Testis (tissue), 3 donors: ENCODE measurements around the gene ADAMTS7. TPM values are rescaled to one million over a fixed set of nuclear protein-coding genes. Genes with fewer than 3 reads are reported as not detected.
"Not testable (repeated sequence)": the region's sequence is repeated elsewhere in the genome, so short reads cannot be mapped to it uniquely, and the experiment has no call there.

ENCODE experiments used
- DNase-seq: peaks from one replicate; pipeline ENCODE4 v3.0.0-alpha.2; 2019
- H3K27ac ChIP-seq, 2 donors: fragments of 200-600 bp; sonication (generic); one replicate each; pipeline ENCODE4 v1.5.1; 2019
- H3K27me3 ChIP-seq: fragments of 200-600 bp; sonication (generic); one replicate; pipeline ENCODE4 v1.5.1; 2019
- H3K36me3 ChIP-seq: fragments of 200-600 bp; sonication (generic); one replicate; pipeline ENCODE4 v1.5.1; 2017; ENCODE audit warnings: low read depth; ENCODE audit errors: missing control alignments
- H3K4me1 ChIP-seq: fragments of 200-600 bp; sonication (generic); one replicate; pipeline ENCODE4 v1.5.1; 2019
- H3K4me3 ChIP-seq, 2 donors: fragments of 200-600 bp; sonication (generic); one replicate each; pipeline ENCODE4 v1.5.1; 2017 to 2019
- H3K9me3 ChIP-seq: fragments of 200-600 bp; sonication (generic); one replicate; pipeline ENCODE4 v1.5.1; 2017
- CTCF ChIP-seq, 3 experiments: fragments of 450-650 bp in 2 of 3; fragments of 200-600 bp in 1 of 3; sonication (generic) in 1 of 3; IDR thresholded peaks; one replicate each; pipeline ENCODE4 v1.5.1; 2016 to 2019; ENCODE audit warnings: antibody characterized with exemption in 3 of 3, mild to moderate bottlenecking in 2 of 3, moderate library complexity in 1 of 3
- POLR2A ChIP-seq: fragments of 450-650 bp; IDR thresholded peaks from one replicate; pipeline ENCODE4 v1.6.1; 2017; ENCODE audit warnings: antibody characterized with exemption, mild to moderate bottlenecking, moderate library complexity
- WGBS, 2 donors: methylation state at CpG; one replicate each; pipeline ENCODE4 v1.1.5; 2018; 5-methylcytosine and 5-hydroxymethylcytosine counted together
- intact Hi-C: fragments of 100-400 bp; cut with DNase I; formaldehyde crosslinking; loops from one replicate; pipeline ENCODE4 v1.15.1; 2023; ENCODE audit warnings: low total_unique reads
- polyA plus RNA-seq: library from polyadenylated mRNA; stranded (reverse); fragments of 350-450 nt; fragmentation: Illumina TruSeq; extraction: RNeasy Lipid Tissue Mini Kit (QIAGEN cat#74804); gene quantifications from one replicate; pipeline ENCODE4 v1.2.3, GENCODE V29; 2014; ENCODE audit warnings: low read depth, low replicate concordance; ENCODE audit not compliant: insufficient read depth
- total RNA-seq, 2 donors: library from RNA; depleted of rRNA; stranded (reverse); fragments of >200 nt; gene quantifications; one replicate each; pipeline ENCODE4 v1.2.3, GENCODE V29; 2016

The ADAMTS7 gene
- total and polyA plus RNA-seq, 3 donors from 2014 or later, result 5.7 to 11.9 (median 11.6) TPM

GRCh38 chr15:78750974-78751601 lies 60.2 kb downstream of the ADAMTS7 start:
- WGBS, 2 donors, result 9% methylated on average over 20 of the region's 28 CpGs; no CpG with 5 or more reads in 1 of the 2 donors
- TF ChIP-seq CTCF (IDR thresholded peaks at IDR 0.05), result peak in 2 of 3 experiments; percentile 52 to 57
- H3K9me3 ChIP-seq, H3K27me3 ChIP-seq, H3K36me3 ChIP-seq, H3K27ac ChIP-seq, intact Hi-C loops, H3K4me3 ChIP-seq, H3K4me1 ChIP-seq: not testable (repeated sequence)
- DNase-seq, result peak; percentile 96

- DNase-seq, result no peak
- no peak overlapping the region for H3K27ac ChIP-seq
- TF ChIP-seq POLR2A (no peak), CTCF (IDR thresholded peaks at IDR 0.05) (no peak)
- no peaks in the 10 kb centered on the region for H3K36me3 ChIP-seq
- H3K4me3 ChIP-seq, result no peak overlapping the region
- no peaks in the 10 kb centered on the region for H3K27me3 ChIP-seq
- intact Hi-C loops, result no loop called here
- H3K9me3 ChIP-seq, result no peaks in the 10 kb centered on the region
- H3K4me1 ChIP-seq, result no peaks in the 10 kb centered on the region
- 16 to 44% methylated on average over 3 to 7 of the region's 7 CpGs for WGBS, 2 donors
These were observed 60.7 kb downstream of the ADAMTS7 start for GRCh38 chr15:78750566-78750965.

- DNase-seq, result peak; percentile 12
These were observed 61.4 kb downstream of the ADAMTS7 start for GRCh38 chr15:78749831-78750230.

GRCh38 chr15:78747877-78748276 lies 63.4 kb downstream of the ADAMTS7 start:
- H3K27me3 ChIP-seq, H3K4me3 ChIP-seq, H3K4me1 ChIP-seq, H3K36me3 ChIP-seq, H3K27ac ChIP-seq, intact Hi-C loops, H3K9me3 ChIP-seq: not testable (repeated sequence)
- 79 to 90% methylated on average over 7 of the region's 7 CpGs for WGBS, 2 donors
- DNase-seq, result peak; percentile 4

More at GRCh38 chr15:78749831-78750230, 61.4 kb downstream of the ADAMTS7 start:
- H3K9me3 ChIP-seq, result no peaks in the 10 kb centered on the region
- no peak overlapping the region for H3K27ac ChIP-seq
- H3K4me3 ChIP-seq, result no peak overlapping the region
- TF ChIP-seq POLR2A (no peak), CTCF (IDR thresholded peaks at IDR 0.05) (no peak)
- H3K27me3 ChIP-seq, result no peaks in the 10 kb centered on the region
- 88 to 90% methylated on average over 14 to 17 of the region's 17 CpGs for WGBS, 2 donors
- intact Hi-C loops, result no loop called here
- H3K4me1 ChIP-seq, result no peaks in the 10 kb centered on the region
- H3K36me3 ChIP-seq, result no peaks in the 10 kb centered on the region

- 81 to 92% methylated on average over 3 to 4 of the region's 4 CpGs for WGBS, 2 donors
- H3K27ac ChIP-seq, H3K27me3 ChIP-seq, H3K9me3 ChIP-seq, DNase-seq, H3K36me3 ChIP-seq, intact Hi-C loops, H3K4me3 ChIP-seq, H3K4me1 ChIP-seq: not testable (repeated sequence)
These were observed 69.6 kb downstream of the ADAMTS7 start for GRCh38 chr15:78741674-78742073.

GRCh38 chr15:78740904-78741274 lies 70.4 kb downstream of the ADAMTS7 start:
- intact Hi-C loops, result no loop called here
- no peaks in the 10 kb centered on the region for H3K9me3 ChIP-seq
- TF ChIP-seq POLR2A (no peak), CTCF (IDR thresholded peaks at IDR 0.05) (no peak)
- H3K4me1 ChIP-seq, result no peaks in the 10 kb centered on the region
- DNase-seq, result no peak
- no peaks in the 10 kb centered on the region for H3K27me3 ChIP-seq
- H3K36me3 ChIP-seq, result no peaks in the 10 kb centered on the region
- WGBS, 2 donors, result 91 to 94% methylated on average over 3 to 7 of the region's 7 CpGs
- H3K27ac ChIP-seq, result no peak overlapping the region
- no peak overlapping the region for H3K4me3 ChIP-seq
